ENCODE data around the gene IGF2R. TPM values are rescaled to one million over a fixed set of nuclear protein-coding genes. Genes with fewer than 3 reads are reported as not detected.

Gene IGF2R
- total RNA-seq, 1 experiment from 2014 or later, result 31.5 TPM

DNA sequence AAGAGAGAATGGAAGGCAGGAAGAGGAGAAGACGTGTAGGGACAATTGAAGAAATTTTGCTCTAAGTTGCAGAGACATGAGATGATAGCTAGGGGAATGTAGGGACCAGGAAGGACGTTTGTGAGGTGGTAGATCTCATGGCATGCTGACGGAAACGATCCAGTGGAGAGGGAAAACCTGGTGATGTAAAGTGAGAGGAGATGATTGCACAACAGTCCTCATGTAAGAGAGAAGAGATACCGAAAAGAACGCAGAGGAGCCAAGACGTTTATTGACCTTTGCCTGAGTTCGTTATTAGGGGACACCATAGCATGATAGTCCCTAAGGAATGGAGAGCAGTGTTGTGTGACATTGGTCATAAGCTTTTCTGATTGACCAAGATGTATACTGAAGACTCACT is 55.3 kb downstream of the IGF2R start:
- no peak overlapping the region for H3K4me3 ChIP-seq (ENCODE audit: low read length)
- CTCF ChIA-PET, result no interaction called here
- H2AFZ ChIP-seq (ENCODE audit: low read length), result no peak overlapping the region
- intact Hi-C loops (cut with micrococcal nuclease), result no loop called here
- H3F3A ChIP-seq (ENCODE audit: low read length, unreplicated experiment), result no peaks in the 10 kb centered on the region
- no peaks in the 10 kb centered on the region for H3K4me1 ChIP-seq (ENCODE audit: insufficient read depth, low read length)
- H3K27ac ChIP-seq (ENCODE audit: low read length), result no peak overlapping the region
- no peak for DNase-seq
- no peaks in the 10 kb centered on the region for H3K79me2 ChIP-seq (ENCODE audit: low read length)
- no peaks in the 10 kb centered on the region for H3K9me3 ChIP-seq (ENCODE audit: low read length)
- H3K9me2 ChIP-seq (replicated peaks; ENCODE audit: low read length), result no peaks in the 10 kb centered on the region
- H3K9ac ChIP-seq (ENCODE audit: low read length), result no peak overlapping the region
- no peak overlapping the region for H3K4me2 ChIP-seq (ENCODE audit: low read length)
- ATAC-seq, result no peak
- no peaks in the 10 kb centered on the region for H4K20me1 ChIP-seq (ENCODE audit: low read length)
- no TSS peak for BruUV-seq (replicated peaks)
- TF ChIP-seq EZH2 (IDR thresholded peaks at IDR 0.05; ENCODE audit: low read length, unreplicated experiment) (no peak), EZH2phosphoT487 (IDR thresholded peaks at IDR 0.05; ENCODE audit: borderline replicate concordance, low read length) (no peak)
- TF ChIP-seq, protein P1, sequence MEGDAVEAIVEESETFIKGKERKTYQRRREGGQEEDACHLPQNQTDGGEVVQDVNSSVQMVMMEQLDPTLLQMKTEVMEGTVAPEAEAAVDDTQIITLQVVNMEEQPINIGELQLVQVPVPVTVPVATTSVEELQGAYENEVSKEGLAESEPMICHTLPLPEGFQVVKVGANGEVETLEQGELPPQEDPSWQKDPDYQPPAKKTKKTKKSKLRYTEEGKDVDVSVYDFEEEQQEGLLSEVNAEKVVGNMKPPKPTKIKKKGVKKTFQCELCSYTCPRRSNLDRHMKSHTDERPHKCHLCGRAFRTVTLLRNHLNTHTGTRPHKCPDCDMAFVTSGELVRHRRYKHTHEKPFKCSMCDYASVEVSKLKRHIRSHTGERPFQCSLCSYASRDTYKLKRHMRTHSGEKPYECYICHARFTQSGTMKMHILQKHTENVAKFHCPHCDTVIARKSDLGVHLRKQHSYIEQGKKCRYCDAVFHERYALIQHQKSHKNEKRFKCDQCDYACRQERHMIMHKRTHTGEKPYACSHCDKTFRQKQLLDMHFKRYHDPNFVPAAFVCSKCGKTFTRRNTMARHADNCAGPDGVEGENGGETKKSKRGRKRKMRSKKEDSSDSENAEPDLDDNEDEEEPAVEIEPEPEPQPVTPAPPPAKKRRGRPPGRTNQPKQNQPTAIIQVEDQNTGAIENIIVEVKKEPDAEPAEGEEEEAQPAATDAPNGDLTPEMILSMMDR (conservative IDR thresholded peaks at IDR 0.05; ENCODE audit: low read depth, low read length), result no peak
- POLR2A ChIA-PET (ENCODE audit: unreplicated experiment), result no interaction called here
- H3K36me3 ChIP-seq (ENCODE audit: low read depth, low read length), result peaks cover 7% of the 10 kb centered on the region; the same call in 1 of the 2 replicates
- no peaks in the 10 kb centered on the region for H3K27me3 ChIP-seq (ENCODE audit: low read length)

DNA sequence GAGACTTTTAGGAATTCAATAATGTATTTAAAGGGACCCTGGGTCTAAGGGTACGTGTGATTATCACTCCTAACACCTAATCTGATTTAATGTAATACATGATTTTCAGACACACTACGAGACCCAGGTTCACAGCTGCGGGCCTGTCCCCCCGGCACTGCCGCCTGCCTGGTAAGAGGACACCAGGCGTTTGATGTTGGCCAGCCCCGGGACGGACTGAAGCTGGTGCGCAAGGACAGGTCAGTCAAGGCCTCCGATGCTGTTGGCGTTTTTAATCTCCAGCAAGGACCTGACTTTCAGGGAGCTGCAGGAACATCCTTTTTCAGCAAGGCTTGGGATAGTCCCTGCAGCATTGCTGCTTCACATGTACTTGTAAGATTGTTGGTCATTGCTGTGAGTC is 58.2 kb downstream of the IGF2R start:
- DNase-seq, result no peak
- H4K20me1 ChIP-seq (ENCODE audit: low read length), result no peaks in the 10 kb centered on the region
- intact Hi-C loops (cut with micrococcal nuclease), result no loop called here
- H3K4me3 ChIP-seq (ENCODE audit: low read length), result no peak overlapping the region
- no peaks in the 10 kb centered on the region for H3K9me2 ChIP-seq (replicated peaks; ENCODE audit: low read length)
- H3K4me2 ChIP-seq (ENCODE audit: low read length), result no peak overlapping the region
- POLR2A ChIA-PET (ENCODE audit: unreplicated experiment), result no interaction called here
- H3F3A ChIP-seq (ENCODE audit: low read length, unreplicated experiment), result no peaks in the 10 kb centered on the region
- no peak overlapping the region for H3K27ac ChIP-seq (ENCODE audit: low read length)
- peaks cover 24% of the 10 kb centered on the region for H3K4me1 ChIP-seq (ENCODE audit: insufficient read depth, low read length)
- H3K36me3 ChIP-seq (ENCODE audit: low read depth, low read length), result peaks cover 15% of the 10 kb centered on the region; the same call in 1 of the 2 replicates
- no peak for ATAC-seq
- no peak overlapping the region for H3K9ac ChIP-seq (ENCODE audit: low read length)
- H2AFZ ChIP-seq (ENCODE audit: low read length), result no peak overlapping the region
- no TSS peak for BruUV-seq (replicated peaks)
- no peaks in the 10 kb centered on the region for H3K27me3 ChIP-seq (ENCODE audit: low read length)
- TF ChIP-seq EZH2phosphoT487 (IDR thresholded peaks at IDR 0.05; ENCODE audit: borderline replicate concordance, low read length) (no peak), EZH2 (IDR thresholded peaks at IDR 0.05; ENCODE audit: low read length, unreplicated experiment) (no peak)
- TF ChIP-seq, protein P1 (conservative IDR thresholded peaks at IDR 0.05; ENCODE audit: low read depth, low read length), result no peak
- H3K79me2 ChIP-seq (ENCODE audit: low read length), result no peaks in the 10 kb centered on the region
- H3K9me3 ChIP-seq (ENCODE audit: low read length), result no peaks in the 10 kb centered on the region
- CTCF ChIA-PET, result no interaction called here

GRCh38 chr6:160027931-160028330 is 59.0 kb downstream of the IGF2R start:
- Histone ChIP-seq H3F3A (ENCODE audit: low read length, unreplicated experiment) (no peaks in the 10 kb centered on the region), H3K4me1 (ENCODE audit: insufficient read depth, low read length) (peaks cover 24% of the 10 kb centered on the region), H3K9me2 (replicated peaks; ENCODE audit: low read length) (no peaks in the 10 kb centered on the region), H3K9me3 (ENCODE audit: low read length) (no peaks in the 10 kb centered on the region), H3K27ac (ENCODE audit: low read length) (no peak overlapping the region), H3K4me3 (ENCODE audit: low read length) (no peak overlapping the region), H3K79me2 (ENCODE audit: low read length) (no peaks in the 10 kb centered on the region), H3K36me3 (ENCODE audit: low read depth, low read length) (peaks cover 23% of the 10 kb centered on the region; the same call in 1 of the 2 replicates), H3K9ac (ENCODE audit: low read length) (no peak overlapping the region), H2AFZ (ENCODE audit: low read length) (no peak overlapping the region), H3K27me3 (ENCODE audit: low read length) (no peaks in the 10 kb centered on the region), H4K20me1 (ENCODE audit: low read length) (no peaks in the 10 kb centered on the region), H3K4me2 (ENCODE audit: low read length) (no peak overlapping the region)
- ChIA-PET POLR2A (ENCODE audit: unreplicated experiment) (no interaction called here), CTCF (interaction anchor here (0.8 kb wide), 1 partner anchor 9 kb away, joined by 10 read pairs; no protein-coding TSS in a partner anchor)
- DNase-seq (no peak), ATAC-seq (no peak)
- BruUV-seq (replicated peaks), result no TSS peak
- intact Hi-C loops (cut with micrococcal nuclease), result no loop called here
- TF ChIP-seq, protein P1 (conservative IDR thresholded peaks at IDR 0.05; ENCODE audit: low read depth, low read length), result no peak
- no peak for TF ChIP-seq EZH2phosphoT487 (IDR thresholded peaks at IDR 0.05; ENCODE audit: borderline replicate concordance, low read length)
